Sigmoid colon (tissue), 4 donors: ENCODE measurements around the gene MED13L.

Source experiments
- POLR2A ChIP-seq, 2 donors: fragments of 450-650 bp; IDR thresholded peaks; one replicate each; pipeline ENCODE4 v1.6.1; 2016; ENCODE audit warnings: antibody characterized with exemption in 2 of 2, mild to moderate bottlenecking in 2 of 2, moderate library complexity in 2 of 2
- POLR2AphosphoS5 ChIP-seq, 4 donors: sonication (generic); formaldehyde crosslinking; IDR thresholded peaks; one replicate each; pipeline ENCODE4 v1.6.1; 2017; ENCODE audit warnings: antibody characterized with exemption in 4 of 4
- TF ChIP-seq, protein P1 (sequence below), 4 experiments: fragments of 450-650 bp in 3 of 4; fragments of 200-600 bp in 1 of 4; IDR thresholded peaks; one replicate each; pipeline ENCODE4 v1.5.1; 2016 to 2019; ENCODE audit warnings: antibody characterized with exemption in 4 of 4, mild to moderate bottlenecking in 3 of 4, moderate library complexity in 2 of 4

DNA sequence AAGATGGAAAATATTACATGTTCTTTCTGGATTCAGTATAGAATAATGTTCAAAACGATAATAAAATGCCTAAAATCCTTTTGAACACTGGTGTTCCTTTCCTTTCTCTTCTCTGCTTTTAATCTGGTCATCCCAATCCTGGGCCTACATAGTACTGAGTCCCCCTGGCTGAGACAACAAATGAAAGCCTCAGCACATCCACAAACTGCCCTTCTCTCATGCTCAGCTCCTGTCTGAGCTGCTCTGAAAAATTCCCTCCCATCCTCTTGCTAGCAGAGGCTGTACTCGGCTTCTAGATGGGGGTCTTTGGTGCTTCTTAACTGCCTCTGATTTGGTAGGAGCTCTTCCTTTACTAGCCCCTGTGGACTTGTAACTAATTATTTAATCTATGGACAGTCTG lies 232.3 kb downstream of the MED13L start:
- TF ChIP-seq POLR2A (IDR thresholded peaks at IDR 0.05): no peak
- TF ChIP-seq POLR2AphosphoS5 (IDR thresholded peaks at IDR 0.05): no peak
- TF ChIP-seq, protein P1, sequence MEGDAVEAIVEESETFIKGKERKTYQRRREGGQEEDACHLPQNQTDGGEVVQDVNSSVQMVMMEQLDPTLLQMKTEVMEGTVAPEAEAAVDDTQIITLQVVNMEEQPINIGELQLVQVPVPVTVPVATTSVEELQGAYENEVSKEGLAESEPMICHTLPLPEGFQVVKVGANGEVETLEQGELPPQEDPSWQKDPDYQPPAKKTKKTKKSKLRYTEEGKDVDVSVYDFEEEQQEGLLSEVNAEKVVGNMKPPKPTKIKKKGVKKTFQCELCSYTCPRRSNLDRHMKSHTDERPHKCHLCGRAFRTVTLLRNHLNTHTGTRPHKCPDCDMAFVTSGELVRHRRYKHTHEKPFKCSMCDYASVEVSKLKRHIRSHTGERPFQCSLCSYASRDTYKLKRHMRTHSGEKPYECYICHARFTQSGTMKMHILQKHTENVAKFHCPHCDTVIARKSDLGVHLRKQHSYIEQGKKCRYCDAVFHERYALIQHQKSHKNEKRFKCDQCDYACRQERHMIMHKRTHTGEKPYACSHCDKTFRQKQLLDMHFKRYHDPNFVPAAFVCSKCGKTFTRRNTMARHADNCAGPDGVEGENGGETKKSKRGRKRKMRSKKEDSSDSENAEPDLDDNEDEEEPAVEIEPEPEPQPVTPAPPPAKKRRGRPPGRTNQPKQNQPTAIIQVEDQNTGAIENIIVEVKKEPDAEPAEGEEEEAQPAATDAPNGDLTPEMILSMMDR (IDR thresholded peaks at IDR 0.05): no peak
